Mucosa of descending colon (tissue), 3 donors: ENCODE results near the gene PPP1R3E. TPM values are rescaled to one million over a fixed set of nuclear protein-coding genes. Genes with fewer than 3 reads are reported as not detected.

ENCODE experiments used
- ATAC-seq: fragments of 200-7000 bp; cut with Tn5 transposase; one replicate; pipeline ENCODE4 v1.9.1; 2020; ENCODE audit warnings: mild to moderate bottlenecking, moderate library complexity
- DNase-seq, 3 donors: peaks; one replicate each; pipeline ENCODE4 v3.0.0-alpha.2; 2020
- H3K36me3 ChIP-seq: fragments of 200-600 bp; one replicate; pipeline ENCODE4 v1.8.0; 2021; ENCODE audit warnings: low read depth, mild to moderate bottlenecking
- H3K4me1 ChIP-seq: fragments of 200-600 bp; one replicate; pipeline ENCODE4 v1.8.0; 2021; ENCODE audit warnings: low read depth, mild to moderate bottlenecking
- H3K4me3 ChIP-seq: fragments of 200-600 bp; one replicate; pipeline ENCODE4 v1.8.0; 2021; ENCODE audit warnings: mild to moderate bottlenecking
- H3K9me3 ChIP-seq: fragments of 200-600 bp; one replicate; pipeline ENCODE4 v1.8.0; 2021; ENCODE audit warnings: mild to moderate bottlenecking
- CTCF ChIP-seq: fragments of 200-600 bp; IDR thresholded peaks from one replicate; pipeline ENCODE4 v1.8.0; 2022; ENCODE audit warnings: antibody characterized with exemption, mild to moderate bottlenecking
- intact Hi-C, 2 donors: fragments of 100-400 bp; cut with DNase I in 1 of 2; cut with micrococcal nuclease in 1 of 2; formaldehyde crosslinking; loops; one replicate each; pipeline versions ENCODE4 v1.11.0 to v1.11.1; 2022; cut with DNase I, micrococcal nuclease
- total RNA-seq, 3 donors: library from RNA; stranded (reverse); fragmentation: NEBNext Ultra II Directional in 2 of 3; extraction: Animal tissue kit (Norgen Biotek cat#: 25700) in 2 of 3; gene quantifications; one replicate each; pipeline versions ENCODE4 v1.2.1 to v1.2.4, GENCODE V29; 2021 to 2023
- donor health status: DM: no; HTN: no; CAD: no; lungs with moderate emphysema.
- donor health status: DM: no; HTN: no; CAD: no.
- donor health status: DM: no; HTN: yes; CAD: no.

The PPP1R3E gene
- total RNA-seq, 3 donors from 2014 or later = 16.2 to 17.3 (median 17.1) TPM

- no peak for ATAC-seq
- peaks cover 27% of the 10 kb centered on the region for H3K4me1 ChIP-seq
- no peaks in the 10 kb centered on the region for H3K36me3 ChIP-seq
- intact Hi-C loops = no loop called here
- TF ChIP-seq CTCF = no peak
- DNase-seq = peak in 2 of 3 donors; percentile 48 to 62
- H3K4me3 ChIP-seq = peak overlapping the region; percentile 20
- no peaks in the 10 kb centered on the region for H3K9me3 ChIP-seq
These were observed 1.9 kb downstream of the PPP1R3E start for GRCh38 chr14:23300687-23301223.

GRCh38 chr14:23299986-23300686 is 2.5 kb downstream of the PPP1R3E start:
- TF ChIP-seq CTCF = no peak
- intact Hi-C loops = no loop called here
- no peaks in the 10 kb centered on the region for H3K36me3 ChIP-seq
- DNase-seq (no peak), ATAC-seq (no peak)
- H3K4me3 ChIP-seq = no peak overlapping the region
- no peaks in the 10 kb centered on the region for H3K9me3 ChIP-seq
- peaks cover 21% of the 10 kb centered on the region for H3K4me1 ChIP-seq

- ATAC-seq (no peak), DNase-seq (no peak)
- peaks cover 17% of the 10 kb centered on the region for H3K4me1 ChIP-seq
- no peaks in the 10 kb centered on the region for H3K36me3 ChIP-seq
- no peak for TF ChIP-seq CTCF
- H3K9me3 ChIP-seq = no peaks in the 10 kb centered on the region
- no peak overlapping the region for H3K4me3 ChIP-seq
- intact Hi-C loops = no loop called here
These were observed 3.3 kb downstream of the PPP1R3E start for GRCh38 chr14:23299211-23299957.

GRCh38 chr14:23297611-23298277 is 4.9 kb downstream of the PPP1R3E start:
- no peaks in the 10 kb centered on the region for H3K36me3 ChIP-seq
- ATAC-seq = no peak
- DNase-seq = no peak
- TF ChIP-seq CTCF = no peak
- no peaks in the 10 kb centered on the region for H3K9me3 ChIP-seq
- peaks cover 12% of the 10 kb centered on the region for H3K4me1 ChIP-seq
- intact Hi-C loops = no loop called here
- no peak overlapping the region for H3K4me3 ChIP-seq

GRCh38 chr14:23297096-23297495 is 5.6 kb downstream of the PPP1R3E start:
- intact Hi-C loops = no loop called here
- H3K9me3 ChIP-seq = no peaks in the 10 kb centered on the region
- no peak for TF ChIP-seq CTCF
- DNase-seq = no peak
- peaks cover 10% of the 10 kb centered on the region for H3K4me1 ChIP-seq
- no peak overlapping the region for H3K4me3 ChIP-seq
- no peak for ATAC-seq
- no peaks in the 10 kb centered on the region for H3K36me3 ChIP-seq
